HG02840 (cell line): ENCODE data around the gene RPL15.
"Not testable (repeated sequence)": the region's sequence is repeated elsewhere in the genome, so short reads cannot be mapped to it uniquely, and the experiment has no call there.

Experiments
- ATAC-seq: cut with Tn5 transposase; IDR thresholded peaks from one replicate; pipeline ENCODE4 v1.9.1; 2021; ENCODE audit warnings: mild to moderate bottlenecking, moderate library complexity, moderate number of reproducible peaks; ENCODE audit not compliant: unreplicated experiment, low FRiP score

The RPL15 gene

DNA sequence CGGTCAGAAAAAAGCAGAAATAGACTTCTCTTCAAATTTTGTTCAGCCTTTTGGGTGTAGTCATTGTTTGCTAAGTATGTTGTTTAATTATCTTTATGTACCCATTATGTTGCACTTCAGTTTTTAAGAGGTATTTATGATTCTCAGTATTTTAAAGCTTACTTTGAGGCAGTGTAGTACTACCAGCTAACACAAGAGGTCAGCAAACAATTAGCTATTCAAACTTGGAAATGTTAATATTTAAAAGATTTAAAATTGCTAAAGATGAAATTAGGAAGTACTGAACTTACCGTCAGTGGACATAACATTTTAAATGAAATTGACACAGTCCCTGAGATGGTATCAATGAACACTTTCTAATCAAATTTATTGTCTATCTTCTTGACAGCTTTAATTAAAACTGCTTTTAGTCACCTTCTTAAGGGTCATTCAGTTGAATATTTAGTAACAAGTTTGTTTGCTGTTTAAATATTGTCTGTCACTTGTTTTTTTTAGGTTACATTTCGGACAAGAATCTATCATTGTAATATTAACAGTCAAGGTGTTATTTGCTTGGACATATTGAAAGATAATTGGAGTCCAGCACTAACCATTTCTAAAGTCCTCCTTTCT lies 28.2 kb upstream of the RPL15 start:
- ATAC-seq: no peak

DNA sequence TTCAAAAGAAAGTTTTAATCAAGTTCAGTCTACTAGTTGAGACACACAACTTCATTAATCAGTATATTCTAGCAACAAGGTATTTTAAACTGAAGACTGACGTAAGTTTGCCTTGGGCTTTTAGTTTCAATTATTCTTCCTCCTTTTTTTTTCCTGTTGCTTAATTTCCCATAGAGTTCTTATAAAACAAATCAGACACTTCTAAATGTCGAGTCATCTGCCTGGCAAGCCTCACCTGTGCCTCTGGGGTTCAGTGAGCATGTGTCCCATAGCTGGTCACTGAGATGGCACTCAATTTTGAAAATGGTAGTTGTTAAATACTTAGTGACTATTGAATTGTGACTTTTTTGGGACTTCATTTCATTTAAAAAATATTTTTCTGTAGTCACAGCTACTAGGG lies 27.5 kb upstream of the RPL15 start:
- no peak for ATAC-seq

DNA sequence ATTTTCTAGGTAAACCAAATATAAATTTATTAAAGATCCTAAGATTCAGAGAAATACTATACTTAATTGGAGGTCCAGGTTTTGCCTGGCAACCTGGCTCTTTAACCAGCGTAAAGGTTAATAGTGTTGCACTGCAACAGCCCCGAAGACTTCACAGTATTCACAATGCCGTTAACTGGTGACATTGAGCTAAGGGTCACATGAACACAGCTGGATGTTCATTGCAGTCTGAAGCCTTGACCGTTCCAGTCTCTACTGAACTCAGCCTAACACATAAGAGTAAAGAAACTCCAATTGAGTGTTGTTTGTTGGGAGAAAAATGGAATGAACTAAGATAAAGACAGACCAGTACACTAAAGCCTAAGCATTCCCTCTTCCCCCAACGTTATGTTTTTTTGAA lies 27.0 kb upstream of the RPL15 start:
- ATAC-seq: no peak

DNA sequence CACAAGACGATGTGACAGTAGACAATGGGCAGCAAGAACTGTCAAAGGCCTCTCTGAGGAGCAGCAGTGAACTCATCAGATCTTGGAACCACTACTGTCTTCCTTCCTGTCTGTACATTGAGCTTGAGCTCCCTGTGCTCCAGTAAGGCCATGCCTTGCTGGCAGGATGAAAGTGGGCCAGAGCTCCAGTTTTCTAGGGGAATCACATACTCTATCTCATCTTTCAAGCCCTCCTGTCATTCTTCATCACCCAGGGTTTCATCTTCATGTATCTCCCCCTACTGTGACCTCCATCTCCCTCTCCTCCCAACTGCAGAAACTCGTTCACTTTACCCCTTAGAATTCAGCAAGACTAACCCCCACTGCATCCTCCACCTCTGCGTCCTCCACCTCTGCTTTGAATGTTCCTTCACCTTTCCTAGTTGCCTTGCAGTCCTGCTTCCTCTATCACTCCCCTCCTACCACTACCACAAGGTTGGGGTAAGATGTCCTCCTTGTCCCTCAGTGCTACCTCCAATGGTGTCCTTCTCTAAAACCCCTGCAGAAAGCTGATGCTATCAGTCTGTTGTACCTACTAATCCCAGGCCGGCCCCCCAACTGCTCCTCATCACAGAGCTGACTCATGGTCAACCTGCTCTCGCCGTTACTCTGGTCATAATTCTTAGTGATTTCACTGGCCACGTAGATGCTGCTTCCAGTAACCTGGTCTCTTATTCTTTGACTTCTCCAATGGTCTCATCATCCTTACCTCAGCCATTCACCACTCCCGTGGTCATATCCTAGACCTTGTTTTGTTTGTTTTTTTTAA lies 22.5 kb upstream of the RPL15 start:
- no peak for ATAC-seq

DNA sequence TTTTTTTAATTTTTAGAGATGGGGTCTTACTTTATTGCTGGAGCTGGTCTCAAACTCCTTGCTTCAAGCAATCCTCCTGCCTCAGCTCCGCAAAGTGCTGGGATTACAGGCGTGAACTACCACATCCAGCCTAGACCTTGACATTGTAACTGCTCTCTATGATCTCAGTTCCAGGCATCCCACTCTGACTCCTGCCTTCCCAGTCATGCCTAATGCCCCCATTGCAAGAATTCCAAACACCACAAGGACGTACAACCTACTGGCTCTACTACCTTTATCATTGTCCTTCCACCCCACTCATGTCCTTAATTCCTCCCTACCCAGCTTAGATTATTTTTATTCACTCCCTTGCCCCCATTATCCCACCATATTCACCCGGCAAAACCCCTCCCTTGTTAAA lies 21.8 kb upstream of the RPL15 start:
- ATAC-seq: no peak

DNA sequence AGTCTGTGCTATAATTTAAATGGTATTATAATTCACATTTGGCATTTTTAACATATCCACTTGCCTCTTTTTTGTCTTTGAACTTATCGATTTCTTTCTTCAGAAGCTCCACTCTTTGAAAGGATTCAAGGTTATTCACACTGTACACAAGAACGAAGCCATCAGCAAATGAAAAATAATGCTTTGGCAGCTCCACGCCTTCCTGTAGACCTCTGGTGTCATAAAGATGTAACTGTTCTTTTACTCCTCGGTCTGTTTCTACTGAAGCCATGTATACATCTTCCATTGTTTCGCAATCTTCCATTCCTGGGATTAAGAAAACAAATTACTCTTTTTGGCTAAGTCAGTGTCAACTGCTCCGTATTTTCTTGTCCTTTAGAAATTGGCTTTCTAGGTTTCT lies 16.2 kb upstream of the RPL15 start:
- no peak for ATAC-seq

DNA sequence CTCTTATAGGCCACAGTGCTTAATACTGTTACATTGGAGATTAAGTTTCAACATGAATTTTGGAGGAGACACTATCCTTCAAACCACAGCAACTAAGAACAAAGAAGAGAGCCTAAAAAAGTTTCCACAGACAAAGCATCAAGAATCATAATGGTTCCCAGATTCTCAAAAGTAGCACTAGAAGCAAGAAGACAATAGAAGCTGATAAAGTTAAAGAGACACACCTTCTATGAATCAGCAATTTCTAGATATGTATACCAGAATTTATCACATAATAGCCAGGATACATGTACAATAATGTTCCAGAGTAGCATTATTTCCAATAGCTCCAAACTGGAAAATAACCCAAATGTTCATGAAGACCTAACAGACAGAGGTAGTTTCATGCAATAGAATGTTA lies 12.4 kb upstream of the RPL15 start:
- ATAC-seq: no peak

DNA sequence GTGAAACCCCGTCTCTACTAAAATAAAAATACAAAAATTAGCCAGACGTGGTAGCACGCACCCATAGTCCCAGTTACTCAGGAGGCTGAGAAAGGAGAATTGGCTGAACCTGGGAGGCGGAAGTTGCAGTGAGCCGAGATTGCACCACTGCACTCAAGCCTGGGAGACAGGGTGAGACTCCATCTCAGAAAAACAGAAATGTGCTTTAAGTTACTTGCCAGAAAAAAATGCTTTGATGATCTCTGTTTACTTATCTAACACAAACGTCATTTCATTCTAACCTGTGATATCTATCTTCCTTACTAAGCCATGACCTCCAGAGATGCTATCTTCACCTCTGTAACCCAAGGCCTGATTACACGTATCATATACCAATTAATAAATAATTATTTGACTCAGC lies 7.6 kb upstream of the RPL15 start:
- ATAC-seq: no peak

DNA sequence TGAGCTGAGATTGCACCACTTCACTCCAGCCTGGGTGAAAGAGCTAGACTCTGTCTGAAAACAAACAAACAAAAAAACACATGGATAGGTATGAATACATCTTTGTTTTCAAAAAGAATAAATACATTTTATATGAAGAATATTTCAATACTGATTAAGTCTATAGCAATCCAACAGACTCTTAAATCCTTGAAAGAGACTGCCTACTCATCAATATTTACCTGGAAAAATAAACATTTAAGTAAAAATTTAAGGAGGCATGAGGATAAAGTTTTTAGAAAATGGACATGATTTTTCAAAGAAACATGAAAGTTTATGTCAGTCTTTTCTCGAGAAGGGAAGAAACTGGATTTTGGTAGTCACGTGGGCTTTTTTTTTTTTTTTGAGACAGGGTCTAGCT lies 5.5 kb upstream of the RPL15 start:
- ATAC-seq: no peak

DNA sequence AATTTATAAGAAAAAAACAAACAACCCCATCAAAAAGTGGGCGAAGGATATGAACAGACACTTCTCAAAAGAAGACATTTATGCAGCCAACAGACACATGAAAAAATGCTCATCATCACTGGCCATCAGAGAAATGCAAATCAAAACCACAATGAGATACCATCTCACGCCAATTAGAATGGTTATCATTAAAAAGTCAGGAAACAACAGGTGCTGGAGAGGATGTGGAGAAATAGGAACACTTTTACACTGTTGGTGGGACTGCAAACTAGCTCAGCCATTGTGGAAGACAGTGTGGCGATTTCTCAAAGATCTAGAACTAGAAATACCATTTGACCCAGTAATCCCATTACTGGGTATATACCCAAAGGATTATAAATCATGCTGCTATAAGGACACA lies 4.6 kb upstream of the RPL15 start:
- not testable (repeated sequence) for ATAC-seq

DNA sequence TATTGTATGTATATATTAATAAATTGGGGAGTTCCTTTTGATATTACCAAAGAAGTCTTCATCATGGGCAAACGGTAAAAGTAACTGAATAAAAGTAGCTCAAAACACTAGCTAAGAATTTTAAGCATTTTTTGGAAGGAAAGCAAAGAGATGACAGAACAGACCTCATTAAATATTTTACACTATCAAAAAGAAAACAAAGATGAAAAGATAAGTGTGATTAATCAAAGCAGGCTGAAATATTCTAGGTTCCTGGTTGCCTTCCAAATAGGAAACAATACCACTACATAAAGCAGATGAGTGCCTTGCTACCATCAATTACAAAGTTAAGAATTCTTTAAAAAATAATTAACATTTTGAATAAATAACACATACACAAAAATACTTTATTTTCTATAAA lies 3.8 kb upstream of the RPL15 start:
- ATAC-seq: no peak

DNA sequence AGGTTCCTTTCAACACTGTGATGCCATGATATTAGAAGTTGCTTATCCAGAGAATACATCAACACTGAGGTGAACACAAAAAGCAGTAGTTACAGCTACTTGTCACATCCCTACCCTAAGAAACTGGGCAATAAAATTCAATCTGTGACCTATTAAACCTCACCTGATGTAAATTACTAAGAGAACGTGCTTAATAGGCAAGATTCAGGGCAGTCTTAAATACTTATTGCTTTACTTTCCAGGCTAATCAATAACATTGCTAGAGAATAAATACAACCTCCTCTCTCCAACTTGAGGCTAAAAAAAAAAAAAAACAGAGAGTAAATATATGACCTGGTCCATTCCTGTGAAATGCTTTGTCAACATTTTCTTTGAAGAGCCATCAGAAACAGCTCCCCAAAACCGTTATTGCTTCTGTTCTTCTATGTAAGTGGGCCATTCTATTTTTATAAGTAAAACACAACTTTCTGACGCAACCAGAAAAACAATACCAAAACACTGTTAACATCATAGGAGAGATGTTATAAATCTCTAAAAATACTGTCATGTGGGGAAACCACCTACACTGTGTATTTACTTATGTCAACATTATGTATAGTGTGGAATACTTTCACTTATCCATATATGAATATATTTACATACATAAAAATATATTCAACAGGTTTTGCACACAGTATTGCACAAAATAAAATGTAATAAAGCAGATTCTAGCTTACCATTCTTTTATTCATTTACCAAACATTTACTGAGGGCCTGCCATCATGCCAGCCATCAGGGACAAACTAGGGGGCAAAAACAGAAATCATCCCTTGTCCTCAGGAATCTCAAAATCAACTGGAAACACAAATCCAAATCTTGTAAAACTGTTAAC lies 2.8 kb upstream of the RPL15 start:
- no peak for ATAC-seq

DNA sequence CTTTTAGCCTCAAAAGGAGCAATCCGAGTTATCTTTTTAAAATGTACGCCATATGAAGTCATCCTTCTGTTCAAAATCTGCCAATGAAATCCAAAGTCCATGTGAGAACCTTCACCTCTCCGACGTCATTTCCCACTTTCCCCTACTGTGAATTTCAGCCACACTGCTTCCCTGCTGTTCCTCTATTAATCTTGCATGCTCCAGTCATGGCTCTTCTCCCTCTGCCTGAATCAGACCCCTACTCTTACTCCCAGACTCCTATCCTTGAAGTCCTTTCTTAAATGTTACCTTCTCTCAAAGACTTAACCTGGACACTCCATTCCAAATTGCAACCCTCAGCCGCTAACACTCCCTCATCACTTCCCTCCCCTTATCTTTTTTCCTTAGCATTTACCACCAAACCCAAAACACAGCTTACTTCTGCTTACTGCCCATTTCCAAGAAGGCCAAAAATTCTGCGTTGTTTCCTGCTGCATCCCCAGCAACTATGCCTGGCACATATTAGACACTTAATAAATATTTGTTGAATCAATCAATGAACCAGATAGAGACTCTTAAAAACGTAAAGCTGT lies 1.3 kb upstream of the RPL15 start:
- no peak for ATAC-seq

DNA sequence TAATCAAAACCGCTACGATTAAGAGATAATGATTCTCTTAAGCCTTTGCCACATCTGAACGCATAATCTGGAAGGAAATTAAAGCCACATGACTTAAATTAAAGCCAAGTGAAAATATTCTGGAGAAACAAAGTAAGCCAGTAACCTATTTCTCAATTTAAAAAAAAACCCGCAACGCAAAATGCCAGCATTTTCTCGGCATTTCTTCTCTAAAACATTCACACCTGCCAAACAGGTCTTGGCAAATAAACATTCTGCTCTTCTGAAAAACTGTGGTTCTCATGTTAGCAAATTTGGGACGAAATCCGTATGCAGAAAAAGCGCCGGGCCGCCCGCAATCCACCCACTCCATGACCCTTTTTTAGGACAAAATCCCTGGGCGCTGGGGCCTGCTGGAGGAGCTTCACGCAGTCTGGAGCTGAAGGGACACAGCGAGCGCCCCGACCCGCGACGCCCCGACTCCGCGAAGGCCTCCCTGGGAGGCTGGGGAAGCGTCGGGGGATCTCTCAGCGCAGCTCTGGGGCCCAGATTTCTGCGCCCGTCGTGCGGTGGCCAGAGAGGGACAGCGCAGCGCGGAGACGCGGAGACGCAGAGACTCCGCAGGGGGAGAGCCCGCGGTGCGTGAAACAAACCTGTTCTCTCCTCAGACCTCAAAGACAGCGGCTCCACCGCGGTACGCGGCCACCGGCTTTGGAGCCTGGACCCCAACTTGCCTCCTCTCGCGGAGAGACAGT lies 613 bp upstream of the RPL15 start:
- ATAC-seq: peak; percentile 49

DNA sequence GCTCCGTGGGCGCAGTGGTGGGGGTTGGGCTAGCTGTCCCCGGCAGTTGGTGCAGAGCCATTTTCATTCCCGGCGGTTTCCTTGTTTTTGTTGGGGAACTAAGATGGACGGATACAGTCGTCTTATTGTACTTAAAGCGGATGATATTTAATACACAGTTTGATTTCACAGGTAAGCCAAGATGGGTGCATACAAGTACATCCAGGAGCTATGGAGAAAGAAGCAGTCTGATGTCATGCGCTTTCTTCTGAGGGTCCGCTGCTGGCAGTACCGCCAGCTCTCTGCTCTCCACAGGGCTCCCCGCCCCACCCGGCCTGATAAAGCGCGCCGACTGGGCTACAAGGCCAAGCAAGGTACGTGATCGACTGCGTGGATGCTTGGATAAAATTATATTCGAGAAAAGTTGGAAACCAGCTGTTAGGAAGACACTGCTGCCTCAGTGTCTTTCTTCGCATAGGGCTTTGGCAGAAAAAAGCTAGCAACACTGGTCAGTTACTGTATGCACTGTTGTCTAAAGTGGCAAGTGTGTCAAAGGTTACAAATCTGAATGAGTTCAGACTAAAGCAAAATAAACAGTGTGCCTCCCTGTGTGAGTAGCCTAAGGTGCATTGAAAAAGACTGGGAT lies 859 bp downstream of the RPL15 start:
- ATAC-seq: not testable (repeated sequence)

DNA sequence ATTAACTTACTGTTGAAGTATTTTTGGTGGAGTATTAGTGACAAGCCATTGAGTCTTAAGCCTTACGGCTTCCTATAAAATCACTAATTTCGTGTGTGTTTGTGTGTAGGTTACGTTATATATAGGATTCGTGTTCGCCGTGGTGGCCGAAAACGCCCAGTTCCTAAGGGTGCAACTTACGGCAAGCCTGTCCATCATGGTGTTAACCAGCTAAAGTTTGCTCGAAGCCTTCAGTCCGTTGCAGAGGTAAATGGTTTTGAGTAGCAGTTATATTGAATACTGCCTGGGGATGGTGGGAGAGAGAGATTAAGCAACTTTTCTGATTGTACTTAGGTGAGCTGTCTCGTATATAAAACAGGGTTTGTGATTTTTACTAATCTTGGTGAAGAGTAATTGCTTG lies 1.4 kb downstream of the RPL15 start:
- not testable (repeated sequence) for ATAC-seq

DNA sequence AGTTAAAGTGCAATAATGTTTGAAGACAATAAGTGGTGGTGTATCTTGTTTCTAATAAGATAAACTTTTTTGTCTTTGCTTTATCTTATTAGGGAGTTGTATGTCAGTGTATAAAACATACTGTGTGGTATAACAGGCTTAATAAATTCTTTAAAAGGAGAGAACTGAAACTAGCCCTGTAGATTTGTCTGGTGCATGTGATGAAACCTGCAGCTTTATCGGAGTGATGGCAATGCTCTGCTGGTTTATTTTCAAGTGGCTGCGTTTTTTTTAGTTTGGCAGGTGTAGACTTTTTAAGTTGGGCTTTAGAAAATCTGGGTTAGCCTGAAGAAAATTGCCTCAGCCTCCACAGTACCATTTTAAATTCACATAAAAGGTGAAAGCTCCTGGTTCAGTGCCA lies 2.7 kb downstream of the RPL15 start:
- ATAC-seq: no peak

DNA sequence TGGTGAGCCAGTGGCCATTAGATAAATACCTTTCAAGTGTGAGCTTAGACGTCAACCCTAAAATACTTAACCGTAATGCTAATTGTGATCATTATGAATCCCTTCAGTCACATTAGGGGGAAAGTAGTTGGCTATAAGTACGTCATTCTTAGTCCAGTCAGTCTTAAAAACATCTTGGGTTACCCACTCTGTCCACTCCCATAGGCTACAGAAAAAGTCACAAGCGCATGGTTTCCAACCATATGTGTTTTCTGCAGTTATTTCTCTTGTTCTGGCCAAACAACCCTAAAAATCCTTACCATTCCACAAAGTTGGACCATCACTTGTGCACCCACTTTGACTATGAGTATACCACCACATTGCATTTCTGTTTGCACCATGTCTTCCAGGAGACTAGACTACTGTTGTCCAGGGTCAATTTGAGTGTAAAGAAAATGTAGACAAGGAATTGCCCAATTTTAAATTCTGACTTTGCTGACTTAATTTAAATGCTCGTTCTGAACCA lies 3.3 kb downstream of the RPL15 start:
- no peak for ATAC-seq

DNA sequence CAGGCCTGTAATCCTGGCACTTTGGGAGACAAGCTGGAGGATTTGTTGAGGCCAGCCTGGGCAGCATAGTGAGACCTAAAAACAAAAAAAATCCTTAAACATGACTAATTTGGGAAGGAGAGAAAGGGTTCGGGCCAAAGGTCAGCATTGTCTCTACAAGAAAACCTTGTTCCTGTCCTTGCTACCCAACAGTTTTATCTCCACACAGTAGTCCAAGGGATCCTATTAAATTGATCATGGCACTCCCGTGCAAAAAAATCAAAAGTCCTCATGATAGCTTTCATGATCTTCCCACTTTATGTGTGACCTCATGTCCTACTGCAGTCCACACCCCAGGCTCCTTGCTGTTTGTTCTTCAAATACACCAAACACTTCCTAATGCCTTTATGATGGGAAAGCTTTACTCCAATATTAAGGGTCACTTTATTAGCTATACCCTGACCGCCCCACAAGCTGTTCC lies 4.2 kb downstream of the RPL15 start:
- no peak for ATAC-seq

DNA sequence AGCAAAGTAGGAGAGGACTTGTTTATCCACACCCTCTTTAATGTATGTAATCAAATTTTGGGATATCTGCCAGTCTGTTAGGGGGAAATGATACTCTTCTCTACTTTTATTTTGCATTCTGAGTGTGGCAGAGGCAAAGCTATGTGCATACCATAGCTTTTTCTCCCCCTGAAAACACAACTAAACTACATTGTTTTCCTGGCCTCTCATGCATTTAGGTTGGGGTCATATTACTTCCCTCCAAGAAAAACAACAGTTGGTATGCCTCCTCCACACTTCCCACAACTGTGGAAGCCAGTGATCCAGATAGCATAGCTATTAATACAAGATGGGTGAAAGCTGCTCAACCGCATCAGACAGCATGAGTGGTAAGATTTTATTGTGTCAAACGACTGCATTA lies 6.9 kb downstream of the RPL15 start:
- ATAC-seq: no peak
